Pons (tissue), 1 donor: ENCODE results near the gene CHMP4B.

Experiments used
- DNase-seq: peaks from one replicate; pipeline ENCODE4 v3.0.0-alpha.2; 2016; ENCODE audit warnings: low spot score

Gene CHMP4B

GRCh38 chr20:33810885-33811775 lies at the start of gene CHMP4B:
Gene CHMP4B (plus strand): TSS chr20:33811348. CDS start chr20:33811469, 121 bp downstream.
- DNase-seq = peak; percentile 97

- no peak for DNase-seq
Measured at GRCh38 chr20:33761698-33762250, 49.4 kb upstream of the CHMP4B start.

- DNase-seq = no peak
Measured at GRCh38 chr20:33765099-33765498, 46.0 kb upstream of the CHMP4B start.

GRCh38 chr20:33765592-33765991 lies 45.6 kb upstream of the CHMP4B start:
- no peak for DNase-seq

- no peak for DNase-seq
Measured at GRCh38 chr20:33766686-33767085, 44.5 kb upstream of the CHMP4B start.

- no peak for DNase-seq
Measured at GRCh38 chr20:33767777-33768138, 43.4 kb upstream of the CHMP4B start.

- no peak for DNase-seq
Measured at GRCh38 chr20:33769043-33769442, 42.1 kb upstream of the CHMP4B start.

GRCh38 chr20:33770005-33770404 lies 41.1 kb upstream of the CHMP4B start:
- DNase-seq = no peak

- no peak for DNase-seq
Measured at GRCh38 chr20:33771938-33772337, 39.2 kb upstream of the CHMP4B start.

- DNase-seq = no peak
Measured at GRCh38 chr20:33772439-33772838, 38.7 kb upstream of the CHMP4B start.

- DNase-seq = no peak
Measured at GRCh38 chr20:33773412-33774089, 37.6 kb upstream of the CHMP4B start.

- DNase-seq = no peak
Measured at GRCh38 chr20:33777816-33778215, 33.3 kb upstream of the CHMP4B start.

GRCh38 chr20:33781133-33781532 lies 30.0 kb upstream of the CHMP4B start:
- DNase-seq = no peak

- DNase-seq = no peak
Measured at GRCh38 chr20:33781945-33782344, 29.2 kb upstream of the CHMP4B start.

- no peak for DNase-seq
Measured at GRCh38 chr20:33783256-33783655, 27.9 kb upstream of the CHMP4B start.

- DNase-seq = no peak
Measured at GRCh38 chr20:33783818-33784217, 27.3 kb upstream of the CHMP4B start.

GRCh38 chr20:33784225-33784624 lies 26.9 kb upstream of the CHMP4B start:
- no peak for DNase-seq

GRCh38 chr20:33785503-33785902 lies 25.6 kb upstream of the CHMP4B start:
- no peak for DNase-seq

- no peak for DNase-seq
Measured at GRCh38 chr20:33787253-33787891, 23.8 kb upstream of the CHMP4B start.

- DNase-seq = no peak
Measured at GRCh38 chr20:33788351-33789049, 22.6 kb upstream of the CHMP4B start.

GRCh38 chr20:33789109-33789857 lies 21.9 kb upstream of the CHMP4B start:
- DNase-seq = no peak
